HUES6 (cell line): ENCODE data around the gene HERPUD2.
"Not testable (repeated sequence)": the region's sequence is repeated elsewhere in the genome, so short reads cannot be mapped to it uniquely, and the experiment has no call there.

Experiments
- H3K27ac ChIP-seq: 2 replicates; pipeline ENCODE4 v1.7.0; 2013; ENCODE audit warnings: low read depth, mild to moderate bottlenecking, low read length, inconsistent platforms
- H3K27me3 ChIP-seq: 2 replicates; pipeline ENCODE4 v1.6.1; 2013; ENCODE audit warnings: low read length; ENCODE audit not compliant: control insufficient read depth, insufficient read depth
- H3K36me3 ChIP-seq: 2 replicates; pipeline ENCODE4 v1.6.1; 2013; ENCODE audit warnings: low read length; ENCODE audit not compliant: control insufficient read depth, insufficient read depth
- H3K4me1 ChIP-seq: 2 replicates; pipeline ENCODE4 v1.6.1; 2013; ENCODE audit warnings: low read length; ENCODE audit not compliant: control insufficient read depth, insufficient read depth
- H3K4me3 ChIP-seq: 2 replicates; pipeline ENCODE4 v1.5.1; 2013; ENCODE audit warnings: low read depth, low read length
- H3K9ac ChIP-seq: one replicate; pipeline ENCODE4 v1.6.1; 2013; ENCODE audit warnings: mild to moderate bottlenecking, low read length
- H3K9me3 ChIP-seq: 2 replicates; pipeline ENCODE4 v1.6.1; 2013; ENCODE audit warnings: low read depth, low read length; ENCODE audit not compliant: control insufficient read depth, insufficient read depth

Gene HERPUD2

GRCh38 chr7:35695987-35696386 lies 1.1 kb upstream of the HERPUD2 start:
- H3K9me3 ChIP-seq = no peaks in the 10 kb centered on the region
- H3K4me1 ChIP-seq = peaks cover 25% of the 10 kb centered on the region
- no peak overlapping the region for H3K9ac ChIP-seq
- no peaks in the 10 kb centered on the region for H3K27me3 ChIP-seq
- H3K36me3 ChIP-seq = no peaks in the 10 kb centered on the region
- H3K4me3 ChIP-seq = peak overlapping the region; percentile 90
- no peak overlapping the region for H3K27ac ChIP-seq

- peaks cover 25% of the 10 kb centered on the region for H3K4me1 ChIP-seq
- peak overlapping the region; percentile 81 for H3K27ac ChIP-seq
- H3K36me3 ChIP-seq = no peaks in the 10 kb centered on the region
- H3K9me3 ChIP-seq = no peaks in the 10 kb centered on the region
- H3K9ac ChIP-seq = peak overlapping the region; percentile 94
- no peaks in the 10 kb centered on the region for H3K27me3 ChIP-seq
- H3K4me3 ChIP-seq = peak overlapping the region; percentile 90
These were observed 527 bp upstream of the HERPUD2 start for GRCh38 chr7:35695473-35695850.

DNA sequence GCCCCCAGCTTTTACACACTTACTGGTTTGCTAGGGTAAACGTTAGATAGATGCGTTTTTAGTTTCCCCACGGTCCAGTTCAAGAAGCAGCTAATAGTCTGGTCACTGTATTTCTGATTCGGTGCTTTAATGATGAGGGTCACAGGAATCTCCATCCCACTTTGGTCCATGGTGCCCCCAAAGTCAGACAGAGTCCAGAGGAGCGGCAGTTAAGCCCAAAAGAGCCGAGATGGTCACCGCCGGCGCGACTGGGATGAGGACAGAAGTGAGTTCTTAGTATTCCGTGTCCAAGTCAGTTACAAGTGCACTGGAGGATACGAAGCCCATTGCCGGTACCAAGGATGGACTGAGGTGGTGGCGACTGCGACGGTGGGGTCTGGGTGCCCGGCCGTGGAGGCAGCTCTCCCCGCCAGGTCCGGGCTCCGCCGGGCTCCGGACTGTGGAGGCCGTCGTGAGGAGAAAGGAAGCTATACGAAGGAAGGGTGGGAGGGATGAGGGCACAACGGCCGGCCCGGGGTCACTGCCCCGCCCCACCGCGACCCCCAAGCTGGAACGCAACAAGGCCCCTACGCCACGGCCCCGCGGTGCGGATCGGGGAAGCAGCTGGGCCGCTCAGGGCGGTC lies 663 bp downstream of the HERPUD2 start:
- peak overlapping the region; percentile 94 for H3K9ac ChIP-seq
- peak overlapping the region; percentile 90 for H3K4me3 ChIP-seq
- no peaks in the 10 kb centered on the region for H3K27me3 ChIP-seq
- peaks cover 25% of the 10 kb centered on the region for H3K4me1 ChIP-seq
- no peaks in the 10 kb centered on the region for H3K9me3 ChIP-seq
- no peaks in the 10 kb centered on the region for H3K36me3 ChIP-seq
- peak overlapping the region; percentile 81 for H3K27ac ChIP-seq

DNA sequence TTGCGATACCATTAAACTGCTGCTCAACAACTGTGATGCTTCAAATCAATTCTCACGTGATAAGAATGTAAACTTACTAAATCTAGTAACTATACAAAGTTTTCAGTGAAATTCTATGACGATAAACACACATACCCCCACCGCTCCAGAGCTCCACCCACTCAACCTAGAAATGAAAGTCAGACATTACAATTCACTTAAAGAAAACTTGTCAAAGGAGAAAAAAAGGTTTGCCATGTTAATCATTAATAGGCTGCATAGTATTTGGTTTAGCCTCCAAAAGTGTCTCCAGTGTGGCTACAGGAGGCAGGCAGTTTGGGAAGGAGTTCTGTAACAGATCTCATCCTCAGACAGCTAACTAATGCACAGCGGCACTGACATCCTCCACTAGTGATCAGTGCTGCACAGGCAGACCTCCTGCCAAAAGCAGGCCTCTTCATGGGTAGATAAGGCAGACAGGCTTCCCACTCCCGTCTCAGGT lies 3.1 kb downstream of the HERPUD2 start:
- Histone ChIP-seq H3K27ac (no peak overlapping the region), H3K9ac (no peak overlapping the region), H3K9me3 (no peaks in the 10 kb centered on the region), H3K4me3 (peak overlapping the region; percentile 16; the same call in 1 of the 2 replicates), H3K36me3 (no peaks in the 10 kb centered on the region), H3K27me3 (no peaks in the 10 kb centered on the region), H3K4me1 (peaks cover 25% of the 10 kb centered on the region)

- Histone ChIP-seq H3K4me1 (peaks cover 24% of the 10 kb centered on the region), H3K27me3 (no peaks in the 10 kb centered on the region), H3K9me3 (no peaks in the 10 kb centered on the region), H3K4me3 (peak overlapping the region; percentile 16; the same call in 1 of the 2 replicates), H3K27ac (no peak overlapping the region), H3K36me3 (no peaks in the 10 kb centered on the region), H3K9ac (no peak overlapping the region)
These were observed 3.6 kb downstream of the HERPUD2 start for GRCh38 chr7:35691366-35691765.

GRCh38 chr7:35690614-35691013 lies 4.3 kb downstream of the HERPUD2 start:
- not testable (repeated sequence) for H3K27me3 ChIP-seq, H3K36me3 ChIP-seq, H3K27ac ChIP-seq, H3K9me3 ChIP-seq, H3K4me3 ChIP-seq, H3K9ac ChIP-seq
- H3K4me1 ChIP-seq = peaks cover 16% of the 10 kb centered on the region

- Histone ChIP-seq H3K9ac (no peak overlapping the region), H3K4me1 (peaks cover 1% of the 10 kb centered on the region; the same call in 1 of the 2 replicates), H3K9me3 (no peaks in the 10 kb centered on the region; the same call in 1 of the 2 replicates), H3K27me3 (no peaks in the 10 kb centered on the region), H3K36me3 (no peaks in the 10 kb centered on the region), H3K4me3 (no peak overlapping the region), H3K27ac (no peak overlapping the region)
These were observed 9.2 kb downstream of the HERPUD2 start for GRCh38 chr7:35685781-35686180.

GRCh38 chr7:35681231-35682029 lies 13.5 kb downstream of the HERPUD2 start:
- Histone ChIP-seq H3K36me3 (no peaks in the 10 kb centered on the region), H3K4me3 (no peak overlapping the region)

GRCh38 chr7:35680403-35681013 lies 14.4 kb downstream of the HERPUD2 start:
- Histone ChIP-seq H3K27ac (no peak overlapping the region), H3K9ac (peak overlapping the region; percentile 0), H3K36me3 (no peaks in the 10 kb centered on the region), H3K4me1 (peaks cover 19% of the 10 kb centered on the region), H3K4me3 (no peak overlapping the region), H3K27me3 (no peaks in the 10 kb centered on the region), H3K9me3 (no peaks in the 10 kb centered on the region; the same call in 1 of the 2 replicates)

More at GRCh38 chr7:35681231-35682029, 13.5 kb downstream of the HERPUD2 start:
- peaks cover 15% of the 10 kb centered on the region for H3K4me1 ChIP-seq
- no peak overlapping the region for H3K9ac ChIP-seq
- H3K9me3 ChIP-seq = no peaks in the 10 kb centered on the region; the same call in 1 of the 2 replicates
- H3K27me3 ChIP-seq = no peaks in the 10 kb centered on the region
- H3K27ac ChIP-seq = no peak overlapping the region

- Histone ChIP-seq H3K4me1 (peaks cover 19% of the 10 kb centered on the region), H3K9me3 (no peaks in the 10 kb centered on the region), H3K9ac (no peak overlapping the region), H3K4me3 (no peak overlapping the region), H3K27me3 (no peaks in the 10 kb centered on the region), H3K27ac (no peak overlapping the region), H3K36me3 (no peaks in the 10 kb centered on the region)
These were observed 17.2 kb downstream of the HERPUD2 start for GRCh38 chr7:35677582-35678356.
